H1 (cell line): ENCODE results near the gene SLC35F1. TPM values are rescaled to one million over a fixed set of nuclear protein-coding genes. Genes with fewer than 3 reads are reported as not detected.

Source experiments
- CTCF ChIA-PET: fragments of 300-600 bp; sonication (Branson Sonifier 250); formaldehyde crosslinking; loops from one replicate; lab custom pipeline; 2021; ENCODE audit not compliant: partially characterized antibody; lab: Charles Lee
- POLR2A ChIA-PET: fragments of 300-600 bp; sonication (Branson Sonifier 250); formaldehyde crosslinking; loops from one replicate; lab custom pipeline; 2021; ENCODE audit warnings: inconsistent platforms; ENCODE audit not compliant: partially characterized antibody; lab: Charles Lee
- DNase-seq, 2 experiments: peaks; one replicate each; pipeline versions ENCODE4 v3.0.0 to v3.0.0-alpha.2; 2010 to 2022; ENCODE audit warnings: low spot score in 2 of 2, low read depth in 1 of 2, mixed read lengths in 1 of 2
- FAIRE-seq: peaks from 2 replicates; lab custom pipeline; 2011; peaks lifted over from hg19 to GRCh38; lab: Jason Lieb, UNC
- H2AFZ ChIP-seq: 2 replicates; pipeline ENCODE4 v1.8.1; 2012; ENCODE audit warnings: low read length, inconsistent platforms
- H2AK5ac ChIP-seq: 2 replicates; pipeline ENCODE4 v1.6.1; 2013; ENCODE audit warnings: low read depth, low read length
- H2BK120ac ChIP-seq: replicated peaks from 2 replicates; pipeline ENCODE3; 2013; ENCODE audit warnings: low read depth, low read length, inconsistent platforms
- H2BK12ac ChIP-seq: 2 replicates; pipeline ENCODE4 v1.6.1; 2013; ENCODE audit warnings: low read depth, low read length
- H2BK15ac ChIP-seq: 2 replicates; pipeline ENCODE4 v1.6.1; 2013; ENCODE audit warnings: low read length
- H2BK20ac ChIP-seq: 2 replicates; pipeline ENCODE4 v1.6.1; 2013; ENCODE audit warnings: low read length
- H2BK5ac ChIP-seq: 2 replicates; pipeline ENCODE4 v1.6.1; 2013; ENCODE audit warnings: low read depth, low read length
- H3K14ac ChIP-seq: 2 replicates; pipeline ENCODE4 v1.6.1; 2013; ENCODE audit warnings: inconsistent platforms; ENCODE audit not compliant: insufficient read length
- H3K18ac ChIP-seq: 2 replicates; pipeline ENCODE4 v1.6.1; 2013; ENCODE audit warnings: low read length; ENCODE audit errors: extremely low read depth
- H3K23ac ChIP-seq: 2 replicates; pipeline ENCODE4 v1.6.1; 2013; ENCODE audit warnings: inconsistent platforms; ENCODE audit not compliant: insufficient read length
- H3K23me2 ChIP-seq: 2 replicates; pipeline ENCODE4 v1.6.1; 2013; ENCODE audit warnings: low read depth, low read length
- H3K27ac ChIP-seq: 2 replicates; pipeline ENCODE4 v1.6.1; 2011; ENCODE audit warnings: low read depth, low read length, inconsistent platforms
- H3K27me3 ChIP-seq, 4 experiments: replicated peaks in 1 of 4; 1 replicate in 1 of 4; 2 replicates in 3 of 4; pipeline versions ENCODE4 v1.6.1 to v1.8.1; 2011 to 2013; ENCODE audit warnings: low read length in 3 of 4, mild to moderate bottlenecking in 3 of 4, inconsistent platforms in 2 of 4, mixed read lengths in 2 of 4, moderate library complexity in 1 of 4; ENCODE audit not compliant: control insufficient read depth in 3 of 4, insufficient read depth in 3 of 4; ENCODE audit errors: extremely low read depth in 1 of 4
- H3K36me3 ChIP-seq, 4 experiments: 2 replicates each; pipeline versions ENCODE4 v1.6.1 to v1.8.1; 2011 to 2013; ENCODE audit warnings: mild to moderate bottlenecking in 4 of 4, low read length in 3 of 4, moderate library complexity in 2 of 4, control low read depth in 1 of 4, inconsistent platforms in 1 of 4; ENCODE audit not compliant: insufficient read depth in 4 of 4, control insufficient read depth in 2 of 4
- H3K4ac ChIP-seq: replicated peaks from 2 replicates; pipeline ENCODE3; 2013; ENCODE audit warnings: low read length, low read depth, mixed read lengths, inconsistent platforms; ENCODE audit not compliant: insufficient read length
- H3K4me1 ChIP-seq, 4 experiments: replicated peaks in 1 of 4; 1 replicate in 1 of 4; 2 replicates in 3 of 4; pipeline versions ENCODE4 v1.6.1 to v1.8.1; 2011 to 2013; ENCODE audit warnings: low read length in 3 of 4, inconsistent platforms in 2 of 4, mixed read lengths in 1 of 4; ENCODE audit not compliant: insufficient read depth in 4 of 4, control insufficient read depth in 3 of 4
- H3K4me2 ChIP-seq, 2 experiments: 2 replicates each; pipeline versions ENCODE4 v1.6.1 to v1.8.1; 2011 to 2013; ENCODE audit warnings: low read depth in 2 of 2, low read length in 2 of 2, control low read depth in 1 of 2, inconsistent platforms in 1 of 2, mild to moderate bottlenecking in 1 of 2; ENCODE audit not compliant: insufficient read depth in 1 of 2
- H3K4me3 ChIP-seq, 4 experiments: fragments of 200-600, 300-600 bp in 1 of 4; sonication (generic), shearing (Covaris generic), sonication (Bioruptor Twin) in 1 of 4; 2 replicates each; pipeline versions ENCODE4 v1.5.1 to v1.8.1; 2011 to 2016; ENCODE audit warnings: low read length in 4 of 4, low read depth in 3 of 4, control low read depth in 2 of 4, inconsistent platforms in 2 of 4, mild to moderate bottlenecking in 2 of 4, mixed read lengths in 1 of 4, moderate library complexity in 1 of 4; ENCODE audit not compliant: insufficient read depth in 2 of 4; ENCODE audit errors: extremely low read depth in 1 of 4
- H3K56ac ChIP-seq: replicated peaks from 2 replicates; pipeline ENCODE3; 2013; ENCODE audit warnings: low read depth, mild to moderate bottlenecking, mixed read lengths, low read length, inconsistent platforms; ENCODE audit not compliant: insufficient read length
- H3K79me1 ChIP-seq: 2 replicates; pipeline ENCODE4 v1.6.1; 2013; ENCODE audit warnings: low read depth, low read length, control low read depth
- H3K79me2 ChIP-seq, 2 experiments: 2 replicates each; pipeline versions ENCODE4 v1.6.1 to v1.8.1; 2012 to 2013; ENCODE audit warnings: low read length in 2 of 2, mild to moderate bottlenecking in 2 of 2, inconsistent platforms in 1 of 2; ENCODE audit not compliant: insufficient read depth in 2 of 2, control insufficient read depth in 1 of 2
- H3K9ac ChIP-seq, 4 experiments: replicated peaks in 1 of 4; 1 replicate in 1 of 4; 2 replicates in 3 of 4; pipeline versions ENCODE4 v1.6.1 to v1.8.1; 2011 to 2013; ENCODE audit warnings: low read depth in 3 of 4, low read length in 3 of 4, control low read depth in 2 of 4, mild to moderate bottlenecking in 2 of 4, moderate library complexity in 2 of 4, inconsistent platforms in 1 of 4; ENCODE audit errors: extremely low read depth in 1 of 4
- H3K9me3 ChIP-seq, 2 experiments: 2 replicates each; pipeline versions ENCODE4 v1.6.1 to v1.8.1; 2012 to 2013; ENCODE audit warnings: mild to moderate bottlenecking in 2 of 2, moderate library complexity in 2 of 2, control low read depth in 1 of 2, inconsistent platforms in 1 of 2, low read depth in 1 of 2, low read length in 1 of 2, mixed read lengths in 1 of 2; ENCODE audit not compliant: insufficient read depth in 2 of 2
- H4K20me1 ChIP-seq, 2 experiments: replicated peaks in 1 of 2; 2 replicates each; pipeline versions ENCODE3 to v1.8.1; 2011 to 2013; ENCODE audit warnings: inconsistent platforms in 2 of 2, low read length in 2 of 2, mild to moderate bottlenecking in 1 of 2; ENCODE audit not compliant: insufficient read depth in 2 of 2, control insufficient read depth in 1 of 2
- H4K5ac ChIP-seq: 2 replicates; pipeline ENCODE4 v1.6.1; 2013; ENCODE audit warnings: low read length, low read depth, mixed read lengths, inconsistent platforms; ENCODE audit not compliant: insufficient read length
- H4K8ac ChIP-seq: 2 replicates; pipeline ENCODE4 v1.8.0; 2013; ENCODE audit warnings: mild to moderate bottlenecking, moderate library complexity, low read length, inconsistent platforms; ENCODE audit not compliant: insufficient read depth; ENCODE audit errors: extremely low read depth
- H4K91ac ChIP-seq: replicated peaks from 2 replicates; pipeline ENCODE3; 2013; ENCODE audit warnings: low read length, mixed read lengths, inconsistent platforms; ENCODE audit not compliant: insufficient read length
- ASH2L ChIP-seq: fragments of 200-600, 300-600 bp; sonication (generic); IDR thresholded peaks from one replicate; pipeline ENCODE4 v1.7.1; 2017; ENCODE audit warnings: low read length
- BACH1 ChIP-seq: IDR thresholded peaks from 2 replicates; pipeline ENCODE4 v1.6.1; 2012; ENCODE audit warnings: low read length, improper control_type of control experiment
- CHD2 ChIP-seq: IDR thresholded peaks from 2 replicates; pipeline ENCODE4 v1.6.1; 2012; ENCODE audit warnings: low read length, improper control_type of control experiment
- CREB1 ChIP-seq: IDR thresholded peaks from 2 replicates; pipeline ENCODE4 v1.6.1; 2012; ENCODE audit warnings: inconsistent platforms
- EGR1 ChIP-seq: IDR thresholded peaks from 2 replicates; pipeline ENCODE4 v1.6.1; 2011; ENCODE audit warnings: low read depth, low read length, borderline replicate concordance
- MAFK ChIP-seq: IDR thresholded peaks from 2 replicates; pipeline ENCODE4 v1.6.1; 2012; ENCODE audit warnings: low read depth, mild to moderate bottlenecking, improper control_type of control experiment, low read length
- POU5F1 ChIP-seq: IDR thresholded peaks from 2 replicates; pipeline ENCODE4 v1.6.1; 2011; ENCODE audit warnings: low read depth, mild to moderate bottlenecking, low read length, moderate library complexity
- RBBP5 ChIP-seq: IDR thresholded peaks from 2 replicates; pipeline ENCODE4 v1.7.1; 2012; ENCODE audit warnings: low read depth, mild to moderate bottlenecking, inconsistent platforms, low read length, moderate library complexity, borderline replicate concordance
- RNF2 ChIP-seq: fragments of 200-900, 300-1000 bp; sonication (generic); IDR thresholded peaks from 2 replicates; pipeline ENCODE4 v1.7.1; 2016; ENCODE audit warnings: borderline replicate concordance, low read depth, mild to moderate bottlenecking, antibody characterized with exemption, low read length; ENCODE audit not compliant: poor library complexity, severe bottlenecking; ENCODE audit errors: missing control alignments
- SUZ12 ChIP-seq: fragments of 200-600 bp; sonication (generic); IDR thresholded peaks from 2 replicates; pipeline ENCODE4 v1.6.1; 2012; ENCODE audit warnings: mild to moderate bottlenecking, inconsistent platforms, low read length, moderate library complexity, mixed read lengths
- WGBS, 2 experiments: shearing (Covaris generic) in 1 of 2; methylation state at CpG; one replicate each; pipeline versions ENCODE4 v1.1.6 to v1.1.7; 2013 to 2015; ENCODE audit warnings: low lambda C conversion rate in 2 of 2, mixed read lengths in 2 of 2, inconsistent platforms in 1 of 2, low coverage in 1 of 2, missing lambda C conversion rate in 1 of 2; ENCODE audit not compliant: insufficient replicate concordance in 2 of 2, insufficient coverage in 1 of 2, insufficient read length in 1 of 2; ENCODE audit errors: extremely low coverage in 1 of 2, missing lambda C conversion rate in 1 of 2; 5-methylcytosine and 5-hydroxymethylcytosine counted together
- polyA plus RNA-seq, 7 experiments: library from polyadenylated mRNA; depleted of rRNA in 3 of 7; stranded (reverse) in 5 of 7; unstranded in 2 of 7; fragments of >200 nt in 5 of 7; fragments of 200-250 nt in 2 of 7; gene quantifications; 1 replicate in 5 of 7; 2 replicates in 1 of 7; 4 replicates in 1 of 7; pipeline versions ENCODE4 v1.2.1 to v1.2.3, GENCODE V29; 2011 to 2013; ENCODE audit warnings: missing spikeins in 2 of 7, mixed read lengths in 2 of 7
- total RNA-seq: library from RNA; stranded (reverse); fragmentation: NEBNext Ultra II Directional; extraction: Animal tissue kit (Norgen Biotek cat#: 25700); gene quantifications from 2 replicates; pipeline ENCODE4 v1.2.1, GENCODE V29; 2021
- TF ChIP-seq, protein P1 (sequence below): IDR thresholded peaks from 2 replicates; pipeline ENCODE4 v1.6.1; 2011; ENCODE audit warnings: low read depth, mild to moderate bottlenecking, low read length; ENCODE audit not compliant: insufficient read depth

SLC35F1 gene
- total and polyA plus RNA-seq, 2 of the 8 experiments (the other 6 are each of a cell fraction or from before 2014, with no cell fraction given): 7.0 to 10.0 TPM

DNA sequence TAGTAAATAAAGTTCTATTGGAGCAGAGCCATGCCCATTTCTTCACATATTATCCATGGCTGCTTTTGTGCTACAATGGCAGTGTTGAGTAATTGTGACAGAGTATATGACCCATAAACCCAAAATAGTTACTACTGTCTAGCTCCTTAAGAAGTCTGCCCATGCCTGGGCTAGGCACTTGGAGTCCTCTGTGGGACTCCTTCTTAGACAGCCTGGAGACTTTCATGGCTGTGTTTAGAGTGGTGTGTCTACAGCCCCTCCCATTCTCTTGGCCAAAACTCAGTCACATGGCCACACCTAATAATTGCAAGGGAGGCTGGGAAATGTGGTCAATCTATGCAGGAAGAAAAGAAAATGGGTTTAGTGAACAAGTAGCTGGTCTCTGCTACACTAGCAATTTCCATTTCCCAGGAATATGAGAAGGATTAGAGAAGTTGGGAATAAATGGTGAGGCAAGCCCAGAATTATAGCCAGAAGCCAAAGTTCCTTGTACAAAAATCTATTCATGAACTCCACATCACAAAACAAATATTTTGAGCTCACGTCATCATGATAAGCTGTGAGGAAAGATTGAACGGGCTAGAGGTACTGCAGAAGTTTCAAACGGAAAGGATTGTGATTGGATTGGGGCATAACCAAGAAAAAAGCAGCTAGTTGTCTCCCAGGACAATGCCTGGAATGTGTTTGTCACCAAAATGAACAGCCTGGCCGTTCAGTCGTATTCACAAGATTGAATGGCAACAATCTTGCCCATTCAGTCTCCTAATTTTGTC is 389.3 kb downstream of the SLC35F1 start:
- no peaks in the 10 kb centered on the region; the same call in 1 of the 2 replicates for H3K79me1 ChIP-seq
- no peak overlapping the region for H4K8ac ChIP-seq
- H2AFZ ChIP-seq: no peak overlapping the region
- H2BK120ac ChIP-seq: no peak overlapping the region
- H2BK15ac ChIP-seq: no peak overlapping the region
- H2BK12ac ChIP-seq: no peak overlapping the region
- no peaks in the 10 kb centered on the region for H3K36me3 ChIP-seq
- FAIRE-seq (no peak), DNase-seq (no peak)
- no peaks in the 10 kb centered on the region for H3K79me2 ChIP-seq
- H4K20me1 ChIP-seq: no peaks in the 10 kb centered on the region
- H3K18ac ChIP-seq: no peak overlapping the region
- H3K14ac ChIP-seq: no peak overlapping the region
- H3K27ac ChIP-seq: no peak overlapping the region
- 98% methylated on average over 5 of the region's 5 CpGs; no CpG with 5 or more reads in 1 of the 2 experiments for WGBS, 2 experiments
- H4K91ac ChIP-seq: no peak overlapping the region
- no peak overlapping the region for H2BK20ac ChIP-seq
- no peaks in the 10 kb centered on the region for H3K9me3 ChIP-seq
- H3K4ac ChIP-seq: no peak overlapping the region
- TF ChIP-seq BACH1: no peak
- TF ChIP-seq, protein P1, sequence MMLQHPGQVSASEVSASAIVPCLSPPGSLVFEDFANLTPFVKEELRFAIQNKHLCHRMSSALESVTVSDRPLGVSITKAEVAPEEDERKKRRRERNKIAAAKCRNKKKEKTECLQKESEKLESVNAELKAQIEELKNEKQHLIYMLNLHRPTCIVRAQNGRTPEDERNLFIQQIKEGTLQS: no peak
- TF ChIP-seq ASH2L: no peak
- no peak for TF ChIP-seq RNF2
- no peak for TF ChIP-seq CHD2
- TF ChIP-seq MAFK: no peak
- TF ChIP-seq POU5F1: no peak
- TF ChIP-seq SUZ12: no peak
- TF ChIP-seq RBBP5: no peak
- TF ChIP-seq EGR1: no peak
- no peak for TF ChIP-seq CREB1
- no peak overlapping the region for H3K9ac ChIP-seq
- no peak overlapping the region for H2AK5ac ChIP-seq
- ChIA-PET CTCF (interaction anchor here (0.6 to 1.0 kb wide), 3 partner anchors 12 to 14 kb away, joined by 3 read pairs; no protein-coding TSS in a partner anchor), POLR2A (no interaction called here)
- H3K4me2 ChIP-seq: no peak overlapping the region
- H2BK5ac ChIP-seq: no peak overlapping the region
- no peaks in the 10 kb centered on the region for H3K4me1 ChIP-seq
- no peaks in the 10 kb centered on the region for H3K27me3 ChIP-seq
- H3K4me3 ChIP-seq: no peak overlapping the region
- no peak overlapping the region for H3K23ac ChIP-seq
- no peak overlapping the region for H3K56ac ChIP-seq
- H4K5ac ChIP-seq: no peak overlapping the region
- no peaks in the 10 kb centered on the region for H3K23me2 ChIP-seq
